Measurements from ENCODE around the gene MRPS27. TPM values are rescaled to one million over a fixed set of nuclear protein-coding genes. Genes with fewer than 3 reads are reported as not detected.

The MRPS27 gene
- total RNA-seq, 1 donor from 2014 or later: 26.0 TPM

- H3K27me3 Mint-ChIP-seq (ENCODE audit: low read depth): no peaks in the 10 kb centered on the region
- H3K9me3 Mint-ChIP-seq (ENCODE audit: low read depth): no peaks in the 10 kb centered on the region
- no peak for DNase-seq (ENCODE audit: low spot score)
- H3K36me3 Mint-ChIP-seq (ENCODE audit: low read depth): peaks cover 82% of the 10 kb centered on the region
- H3K4me3 Mint-ChIP-seq (ENCODE audit: unreplicated experiment): no peak overlapping the region
- peaks cover 60% of the 10 kb centered on the region for H3K4me1 Mint-ChIP-seq (ENCODE audit: low read depth)
- no peak for TF ChIP-seq CTCF (IDR thresholded peaks at IDR 0.05)
- H3K27ac Mint-ChIP-seq (ENCODE audit: unreplicated experiment): peak overlapping the region; percentile 34
Measured at GRCh38 chr5:72202331-72202825, 117.7 kb downstream of the MRPS27 start.

- Mint-ChIP-seq H3K9me3 (ENCODE audit: low read depth) (no peaks in the 10 kb centered on the region), H3K4me1 (ENCODE audit: low read depth) (peaks cover 39% of the 10 kb centered on the region), H3K27ac (ENCODE audit: unreplicated experiment) (peak overlapping the region; percentile 69), H3K36me3 (ENCODE audit: low read depth) (peaks cover 89% of the 10 kb centered on the region), H3K27me3 (ENCODE audit: low read depth) (no peaks in the 10 kb centered on the region), H3K4me3 (ENCODE audit: unreplicated experiment) (no peak overlapping the region)
- no peak for TF ChIP-seq CTCF (IDR thresholded peaks at IDR 0.05)
- DNase-seq (ENCODE audit: low spot score): no peak
Measured at GRCh38 chr5:72199681-72200080, 120.4 kb downstream of the MRPS27 start.

- peaks cover 87% of the 10 kb centered on the region for H3K36me3 Mint-ChIP-seq (ENCODE audit: low read depth)
- no peak overlapping the region for H3K27ac Mint-ChIP-seq (ENCODE audit: unreplicated experiment)
- no peak for TF ChIP-seq CTCF (IDR thresholded peaks at IDR 0.05)
- no peaks in the 10 kb centered on the region for H3K9me3 Mint-ChIP-seq (ENCODE audit: low read depth)
- no peak for DNase-seq (ENCODE audit: low spot score)
- no peaks in the 10 kb centered on the region for H3K27me3 Mint-ChIP-seq (ENCODE audit: low read depth)
- H3K4me1 Mint-ChIP-seq (ENCODE audit: low read depth): peaks cover 22% of the 10 kb centered on the region
- no peak overlapping the region for H3K4me3 Mint-ChIP-seq (ENCODE audit: unreplicated experiment)
Measured at GRCh38 chr5:72197393-72197792, 122.6 kb downstream of the MRPS27 start.

GRCh38 chr5:72195581-72195980 lies 124.5 kb downstream of the MRPS27 start:
- peaks cover 84% of the 10 kb centered on the region for H3K36me3 Mint-ChIP-seq (ENCODE audit: low read depth)
- peak overlapping the region; percentile 79 for H3K27ac Mint-ChIP-seq (ENCODE audit: unreplicated experiment)
- H3K4me1 Mint-ChIP-seq (ENCODE audit: low read depth): peaks cover 24% of the 10 kb centered on the region
- no peak for TF ChIP-seq CTCF (IDR thresholded peaks at IDR 0.05)
- H3K4me3 Mint-ChIP-seq (ENCODE audit: unreplicated experiment): no peak overlapping the region
- H3K27me3 Mint-ChIP-seq (ENCODE audit: low read depth): no peaks in the 10 kb centered on the region
- no peak for DNase-seq (ENCODE audit: low spot score)
- no peaks in the 10 kb centered on the region for H3K9me3 Mint-ChIP-seq (ENCODE audit: low read depth)

GRCh38 chr5:72194846-72195245 lies 125.2 kb downstream of the MRPS27 start:
- Mint-ChIP-seq H3K4me3 (ENCODE audit: unreplicated experiment) (no peak overlapping the region), H3K36me3 (ENCODE audit: low read depth) (peaks cover 84% of the 10 kb centered on the region), H3K4me1 (ENCODE audit: low read depth) (peaks cover 26% of the 10 kb centered on the region), H3K27me3 (ENCODE audit: low read depth) (no peaks in the 10 kb centered on the region), H3K27ac (ENCODE audit: unreplicated experiment) (peak overlapping the region; percentile 79), H3K9me3 (ENCODE audit: low read depth) (no peaks in the 10 kb centered on the region)
- DNase-seq (ENCODE audit: low spot score): no peak
- no peak for TF ChIP-seq CTCF (IDR thresholded peaks at IDR 0.05)

Data from chondrocyte (in vitro differentiated cells).